HG03175 (cell line): ENCODE data around the gene CMTR1.

ENCODE experiments used
- ATAC-seq: cut with Tn5 transposase; IDR thresholded peaks from one replicate; pipeline ENCODE4 v1.9.1; 2021; ENCODE audit warnings: mild to moderate bottlenecking, moderate library complexity; ENCODE audit not compliant: unreplicated experiment

The CMTR1 gene

DNA sequence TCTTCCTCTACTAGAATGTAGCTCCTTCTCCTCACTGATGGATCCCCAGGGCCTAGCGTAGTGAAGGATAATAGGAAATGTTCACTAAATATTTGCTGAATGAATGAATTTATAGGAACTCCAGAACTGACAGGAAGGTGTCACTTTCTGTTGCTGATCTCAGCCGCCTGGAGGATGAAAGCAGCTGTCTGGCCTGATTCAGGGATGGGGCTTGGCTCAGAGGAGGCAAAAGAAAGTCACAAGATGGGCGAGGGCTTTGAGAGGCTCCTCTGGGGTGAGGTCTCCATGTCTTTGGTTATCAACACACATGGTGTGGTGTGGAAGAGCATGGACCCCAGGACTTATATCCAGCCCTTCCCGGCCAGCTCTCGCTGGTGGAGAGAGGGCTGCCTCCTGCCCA, 78.2 kb downstream of the CMTR1 start:
- no peak for ATAC-seq

DNA sequence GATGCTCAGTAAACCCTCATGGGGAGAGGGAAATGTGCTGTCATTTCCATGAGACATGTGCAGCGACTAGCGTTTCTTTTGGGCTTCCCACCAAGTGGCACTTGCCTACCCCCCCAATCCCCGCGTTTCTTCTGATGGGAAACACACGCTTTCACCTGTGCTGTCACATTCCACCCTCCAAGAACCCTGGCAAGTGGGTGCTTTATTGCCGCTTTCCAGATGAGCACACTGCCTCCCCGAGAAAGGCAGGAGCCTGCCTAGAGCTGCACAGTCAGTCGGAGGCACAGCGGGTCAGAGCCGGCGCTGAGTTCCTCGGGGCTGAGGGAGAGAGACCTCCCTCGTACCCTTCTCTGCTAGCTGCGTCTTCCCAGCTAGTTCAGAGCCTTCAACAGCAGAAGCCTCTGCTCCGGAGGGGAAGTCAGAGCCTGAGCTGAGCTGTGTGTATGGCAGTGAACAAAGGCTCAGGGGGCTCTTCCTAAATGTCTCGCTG, 78.9 kb downstream of the CMTR1 start:
- no peak for ATAC-seq

DNA sequence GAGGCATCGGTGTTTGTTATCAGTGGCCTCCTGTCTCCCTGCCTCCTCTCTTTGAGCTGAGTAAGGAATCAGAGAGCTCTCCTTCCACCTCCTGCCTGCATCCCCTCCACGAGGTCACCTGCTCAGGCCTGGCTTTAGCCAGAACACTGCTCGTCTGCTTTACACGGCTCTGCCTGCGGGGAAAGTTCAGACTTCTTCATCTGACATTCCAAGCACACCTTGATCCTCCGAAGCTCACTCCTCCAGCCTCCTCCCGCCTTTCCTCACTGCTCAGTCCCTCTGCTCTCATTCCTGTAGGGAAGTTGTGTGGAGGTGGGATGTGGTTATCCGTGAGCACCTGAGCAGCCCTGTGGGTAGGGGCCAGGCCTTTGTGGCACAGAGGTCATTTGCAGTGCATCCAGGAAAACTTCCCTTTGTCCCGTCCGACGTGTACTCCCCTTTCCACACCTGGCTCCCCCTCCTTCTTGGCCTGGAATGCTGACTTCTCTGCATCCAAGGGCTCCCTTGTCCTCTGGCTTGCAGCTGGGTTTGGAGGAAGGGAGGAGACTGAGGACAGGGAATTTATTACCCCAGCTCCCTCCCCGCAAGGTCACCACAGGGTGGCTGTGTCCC, 79.5 kb downstream of the CMTR1 start:
- no peak for ATAC-seq

DNA sequence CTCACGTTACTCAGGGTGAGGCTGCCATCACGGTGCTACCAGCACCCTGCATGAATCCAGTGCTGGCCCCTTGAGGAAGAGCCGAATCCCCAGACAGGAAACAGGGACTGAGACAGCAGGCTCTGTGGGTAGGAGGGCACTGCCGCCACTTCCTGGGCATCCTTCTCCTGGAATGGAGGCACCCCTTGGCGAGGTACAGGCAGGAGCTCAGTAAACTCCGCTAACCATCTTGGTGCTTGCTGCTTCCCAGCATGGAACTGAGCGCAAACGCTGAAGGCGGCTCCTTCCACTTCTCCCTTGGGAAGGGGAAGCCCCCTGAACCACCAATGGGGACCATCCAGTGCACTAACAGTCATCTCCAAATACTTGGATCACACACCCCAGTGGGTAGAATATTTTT, 80.1 kb downstream of the CMTR1 start:
- ATAC-seq: no peak

DNA sequence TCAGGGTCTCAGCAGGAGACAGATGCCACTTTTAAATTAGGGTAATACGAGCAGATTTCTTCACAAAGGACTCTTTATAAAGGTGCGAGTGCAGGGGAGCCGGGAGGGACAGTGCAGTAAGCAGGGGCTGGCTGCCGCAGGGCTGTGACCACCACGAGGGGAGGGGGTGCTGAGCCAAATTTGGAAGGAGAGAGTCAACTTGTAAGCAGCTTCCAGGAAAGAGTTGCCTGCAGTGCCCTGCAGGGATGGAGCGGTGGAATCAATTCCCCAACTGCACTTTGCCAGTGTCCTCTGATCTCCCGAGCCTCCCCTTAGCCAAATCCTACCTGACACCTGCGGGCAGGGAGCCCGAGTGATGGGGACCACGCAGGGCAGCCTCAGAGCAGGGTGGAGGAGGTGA, 80.6 kb downstream of the CMTR1 start:
- no peak for ATAC-seq

DNA sequence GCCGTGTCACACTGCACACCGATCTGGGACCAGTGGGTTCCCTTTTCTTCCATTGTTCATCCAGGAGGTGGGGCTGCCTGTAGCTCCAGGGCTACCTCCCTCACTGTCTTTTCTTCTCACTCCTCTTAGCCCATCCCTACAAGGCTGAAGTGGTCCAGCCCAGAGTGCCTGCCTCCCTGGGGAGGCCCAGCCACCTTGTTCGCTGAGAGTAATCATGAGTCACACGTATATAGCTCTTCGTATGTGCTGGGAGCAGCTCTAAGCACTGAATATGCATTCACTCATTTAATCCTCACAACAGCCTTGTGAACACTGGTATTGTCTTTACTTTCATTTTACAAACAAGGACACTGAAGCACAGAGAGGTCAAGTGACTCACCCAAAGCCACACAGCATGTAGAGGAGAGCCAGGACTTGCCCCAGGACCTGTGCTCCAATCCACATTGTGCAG, 81.3 kb downstream of the CMTR1 start:
- no peak for ATAC-seq

DNA sequence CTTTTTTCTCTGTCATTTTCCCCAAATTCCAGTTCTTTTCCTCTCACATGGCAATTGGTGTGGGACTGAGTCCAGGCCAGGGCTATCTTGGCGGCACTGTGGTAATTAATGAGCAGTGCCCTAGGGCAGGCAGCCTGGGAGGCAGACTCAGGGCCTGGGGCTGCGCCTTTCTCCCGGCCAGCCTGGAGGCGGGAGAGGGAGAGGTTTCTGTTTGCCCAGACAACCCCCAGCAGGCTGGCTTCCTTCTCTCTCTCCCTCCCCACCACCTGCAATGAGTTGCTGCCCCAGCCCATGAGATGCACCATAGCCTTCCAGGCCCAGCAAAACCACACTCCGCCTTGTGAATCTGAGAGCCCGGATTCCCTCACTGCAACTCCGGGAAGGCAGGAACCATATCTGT, 81.8 kb downstream of the CMTR1 start:
- ATAC-seq: no peak

DNA sequence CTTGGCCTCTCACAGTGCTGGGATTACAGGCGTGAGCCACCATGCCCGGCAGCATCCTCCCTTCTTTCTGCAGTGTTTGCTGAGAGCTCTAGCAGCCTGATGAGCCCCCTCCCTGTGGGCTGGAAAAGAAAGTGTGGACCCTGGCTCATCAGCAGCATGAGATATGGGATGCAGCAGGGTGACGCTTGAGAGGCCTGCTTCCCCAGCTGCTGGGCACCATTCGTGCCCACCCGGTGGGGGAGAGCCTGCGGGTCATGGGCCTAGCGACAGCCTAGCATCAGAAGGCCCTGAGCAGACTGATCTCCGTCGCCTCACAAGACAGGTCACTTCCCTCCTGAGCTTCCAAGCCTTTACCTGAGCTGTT, 82.7 kb downstream of the CMTR1 start:
- ATAC-seq: no peak

DNA sequence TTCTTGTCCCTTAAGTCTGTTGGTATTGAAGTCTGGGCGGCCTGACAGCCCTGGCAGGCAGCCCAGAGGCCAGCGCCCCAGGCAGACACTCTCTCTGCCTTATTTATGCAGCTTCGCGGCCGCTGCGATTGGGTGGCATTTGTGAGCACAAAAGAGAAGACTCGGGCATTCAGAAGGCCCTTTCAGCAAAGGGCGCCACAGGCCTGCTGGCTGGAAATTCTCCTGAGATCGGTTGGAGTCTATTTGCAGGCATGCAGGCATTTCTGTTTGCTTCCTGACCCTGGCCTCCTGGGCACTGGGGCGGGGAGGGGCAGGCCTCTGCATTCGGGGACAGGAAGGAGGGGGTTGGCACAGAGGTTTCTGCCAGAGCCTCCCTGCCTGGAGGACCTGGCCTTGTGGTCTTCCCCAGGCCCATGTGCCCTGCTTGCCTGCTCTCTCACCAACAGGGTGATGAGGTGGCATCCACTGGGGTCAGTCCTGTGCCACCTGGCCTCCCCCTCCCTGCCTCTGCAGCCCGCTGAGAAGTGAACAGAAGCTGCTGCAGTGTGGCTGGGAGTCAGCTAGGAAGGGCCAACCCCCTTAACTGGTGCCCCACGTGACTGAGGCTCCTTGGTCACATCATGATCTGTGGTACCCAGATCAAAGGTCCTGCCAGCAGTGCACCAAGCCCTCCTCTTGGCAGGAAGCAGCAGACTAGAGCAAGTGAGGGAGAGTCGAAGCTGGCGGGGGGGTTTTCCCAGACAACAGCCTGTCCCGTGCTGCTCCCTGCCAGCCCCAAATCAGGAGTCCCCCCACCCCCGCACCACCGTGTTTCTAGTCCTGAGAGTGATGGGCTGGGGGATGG, 83.3 kb downstream of the CMTR1 start:
- ATAC-seq: peak; percentile 79

DNA sequence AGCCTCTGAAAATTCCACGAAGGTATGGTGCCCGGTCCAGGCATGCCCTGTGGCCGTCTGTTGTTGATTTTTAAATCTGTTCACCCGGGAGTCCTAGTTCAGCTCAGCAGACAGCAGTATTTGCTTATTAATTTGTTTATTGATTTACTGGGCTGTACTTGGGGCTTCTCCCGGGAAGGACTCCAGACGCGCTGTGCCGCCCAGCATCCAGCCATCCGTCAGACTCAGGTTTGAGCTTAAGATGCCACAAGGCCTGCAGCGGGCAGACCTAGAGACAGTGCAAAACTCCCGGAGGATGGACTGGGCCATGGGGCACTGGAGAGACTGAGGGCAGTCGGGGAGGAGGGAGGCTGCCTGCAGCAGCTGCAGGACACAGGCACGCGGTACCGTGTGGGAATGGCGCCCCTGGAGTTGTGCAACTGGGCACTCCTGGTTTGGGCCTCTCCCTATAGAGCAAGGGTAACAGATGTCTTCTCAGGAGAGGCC, 83.9 kb downstream of the CMTR1 start:
- ATAC-seq: no peak

DNA sequence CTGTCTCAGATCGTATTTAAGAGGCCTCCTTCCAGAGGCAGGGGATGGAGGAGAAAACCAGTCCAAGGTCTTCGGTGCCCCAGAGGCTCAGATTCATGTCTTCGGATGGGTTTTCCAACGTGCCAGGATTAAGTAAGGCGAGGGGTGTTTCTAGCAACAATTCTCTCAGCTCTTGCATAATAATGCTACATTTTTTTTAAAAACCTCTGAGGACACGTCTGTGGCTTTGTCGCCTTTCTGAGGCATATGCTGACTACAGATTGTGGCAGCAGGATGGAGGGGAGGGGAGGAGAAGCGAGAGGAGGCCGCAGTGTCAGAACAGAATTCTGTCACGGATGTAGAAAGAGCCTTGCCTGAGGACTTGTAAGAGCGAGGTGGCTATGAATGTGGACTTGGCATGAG, 84.4 kb downstream of the CMTR1 start:
- ATAC-seq: no peak

DNA sequence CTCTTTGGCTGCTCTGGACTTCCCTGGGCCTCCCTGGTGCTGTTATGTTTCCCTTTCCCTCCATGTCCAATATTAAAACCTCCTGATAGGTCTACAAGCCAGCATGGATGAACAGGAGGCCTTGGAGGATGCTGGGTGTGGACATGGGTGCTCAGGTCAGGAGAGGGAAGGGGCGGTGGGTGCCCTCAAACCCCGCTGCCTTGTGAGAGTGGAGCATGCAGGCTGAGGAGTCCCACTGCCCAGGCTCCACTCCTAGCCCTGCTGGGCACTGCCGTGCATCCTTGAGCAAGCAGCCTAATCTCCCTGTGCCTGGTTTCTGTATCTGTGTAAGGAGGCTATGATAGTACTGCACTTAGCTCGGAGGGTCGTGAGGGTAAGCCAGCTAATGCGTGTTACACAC, 85.1 kb downstream of the CMTR1 start:
- no peak for ATAC-seq

DNA sequence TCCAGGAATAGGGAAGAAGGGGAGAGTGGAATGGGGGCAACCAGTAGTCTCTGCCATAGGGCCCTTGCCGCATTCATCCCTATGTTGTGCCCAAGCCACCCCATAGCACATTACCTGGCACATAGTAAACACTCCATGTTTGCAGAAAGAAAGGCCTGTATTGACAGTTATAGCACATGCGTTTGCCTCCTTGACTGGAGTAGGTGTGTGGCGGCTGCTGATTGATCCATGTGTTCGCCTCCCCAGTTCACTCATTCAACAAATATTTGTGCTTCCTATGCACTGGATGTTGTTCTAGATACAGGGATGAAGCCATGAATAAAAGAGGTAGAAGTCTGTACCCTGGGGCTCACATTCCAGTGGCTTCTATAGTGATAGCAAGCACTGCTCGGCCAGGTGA, 86.4 kb downstream of the CMTR1 start:
- ATAC-seq: no peak

DNA sequence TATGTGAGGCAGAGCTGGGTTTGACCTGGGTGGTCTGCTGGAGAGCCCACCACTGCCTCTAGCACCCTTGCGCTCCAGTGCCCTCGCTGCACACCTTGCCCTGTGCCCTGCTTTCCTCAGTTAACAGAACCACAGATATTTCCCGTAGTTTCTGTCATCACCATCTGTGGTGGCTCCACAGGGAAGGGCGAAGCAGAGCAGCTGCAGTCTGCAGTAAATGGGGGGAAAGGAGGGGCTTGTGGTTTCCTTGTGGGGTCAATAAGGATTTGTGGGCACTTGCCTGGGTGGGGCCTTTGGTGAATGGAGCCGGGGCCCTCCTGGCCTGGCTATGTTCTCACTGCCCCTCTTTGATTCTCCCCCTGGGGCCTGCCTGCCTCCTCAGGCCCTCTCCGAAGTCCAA, 87.9 kb downstream of the CMTR1 start:
- ATAC-seq: no peak

DNA sequence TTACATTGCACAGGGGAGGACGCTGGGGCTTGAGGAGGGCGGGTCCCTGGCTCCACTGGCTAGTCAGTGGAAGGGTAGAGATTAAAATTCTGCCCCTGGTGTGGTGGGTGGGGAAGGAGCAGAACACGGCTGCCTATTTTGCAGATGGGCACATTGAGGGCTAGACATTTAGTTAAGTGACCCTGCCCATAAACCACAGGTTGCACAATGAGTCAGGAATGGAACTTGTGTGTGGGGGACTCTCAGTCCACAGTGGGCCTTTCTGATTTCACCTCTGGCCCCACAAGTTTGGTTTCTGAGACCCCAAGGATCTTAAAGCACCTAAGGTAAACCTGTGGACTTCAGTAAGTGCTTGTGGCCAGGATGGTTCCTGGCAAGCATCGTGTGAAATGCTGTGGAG, 88.7 kb downstream of the CMTR1 start:
- no peak for ATAC-seq

DNA sequence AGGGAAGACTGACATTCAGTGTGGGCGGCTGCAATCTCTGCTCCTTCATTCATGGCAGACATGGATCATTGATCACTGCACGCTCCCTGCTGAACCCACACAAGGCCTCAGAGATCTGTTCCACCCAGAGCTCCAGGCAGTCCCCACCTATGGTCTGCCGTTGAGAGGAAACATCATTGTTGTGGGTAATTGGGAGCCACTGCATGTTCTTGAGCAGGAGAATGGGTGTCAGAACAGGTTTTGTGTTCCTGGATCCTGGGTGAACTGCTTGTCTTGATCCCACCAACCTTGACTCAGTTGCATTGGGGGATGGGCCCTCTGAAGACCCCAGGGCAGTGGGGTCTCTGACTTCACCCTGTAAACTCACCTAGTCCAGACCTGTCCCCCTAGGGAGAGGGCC, 89.8 kb downstream of the CMTR1 start:
- ATAC-seq: no peak

DNA sequence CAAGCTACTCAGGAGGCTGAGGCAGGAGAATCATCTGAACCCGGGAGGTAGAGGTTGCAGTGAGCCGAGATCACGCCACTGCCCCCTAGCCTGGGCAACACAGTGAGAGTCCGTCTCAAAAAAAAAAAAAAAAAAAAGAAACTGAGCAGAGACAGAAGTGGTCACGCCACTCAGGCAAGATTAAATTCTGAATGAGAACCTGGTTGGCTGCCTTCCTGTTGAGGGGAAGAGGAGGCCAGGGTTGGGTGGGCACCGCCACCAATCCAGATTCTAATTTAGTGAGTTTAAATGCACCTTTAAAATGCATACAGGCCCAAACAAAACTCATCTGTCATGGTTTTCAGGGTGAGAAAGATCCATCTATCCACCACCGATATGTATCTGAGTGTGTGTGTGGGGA, 90.4 kb downstream of the CMTR1 start:
- no peak for ATAC-seq

DNA sequence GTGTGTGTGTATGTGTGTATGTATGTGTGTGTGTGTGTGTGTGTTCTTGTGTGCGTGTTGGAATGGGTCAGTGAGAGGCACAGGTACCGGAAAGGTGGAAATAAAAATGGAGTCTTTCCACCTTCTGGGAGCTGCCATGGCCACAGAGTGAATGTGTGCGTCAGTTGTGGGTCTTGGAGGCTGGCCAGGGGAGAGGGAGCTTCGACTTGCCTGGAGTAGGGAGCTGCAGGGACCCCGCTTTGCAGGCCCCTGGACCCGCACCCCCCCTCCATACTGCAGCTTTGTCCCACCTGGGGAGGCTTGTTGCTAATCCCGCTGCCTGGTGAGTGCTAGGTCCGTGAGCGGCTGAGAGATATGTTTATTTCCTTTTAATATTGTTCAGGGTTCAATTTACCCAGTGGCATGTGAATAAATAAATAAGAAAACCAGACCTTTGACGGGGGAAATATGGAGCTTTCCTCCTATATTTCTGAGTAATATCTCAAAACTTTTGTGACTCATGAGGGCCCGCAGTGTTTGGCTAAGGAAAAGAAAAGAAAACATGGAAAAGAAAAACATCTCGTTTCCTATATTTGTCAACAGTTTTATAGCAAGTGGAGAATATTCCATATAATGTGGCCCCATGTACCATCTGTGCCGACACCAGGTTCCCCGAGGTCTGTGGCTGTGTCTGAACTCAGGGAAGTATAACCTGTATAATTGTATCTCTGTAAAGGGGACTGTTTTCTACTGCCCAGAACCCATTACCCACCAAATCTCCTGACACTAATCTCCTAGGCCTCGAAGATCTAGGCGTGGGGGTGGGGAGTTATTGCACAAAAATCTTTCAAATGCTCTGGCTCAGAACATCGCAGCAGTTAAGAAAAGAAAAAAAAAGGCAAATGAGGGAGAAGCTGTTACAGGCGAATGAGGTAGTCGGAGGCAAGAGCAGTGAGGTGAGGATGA, 91.3 kb downstream of the CMTR1 start:
- no peak for ATAC-seq

DNA sequence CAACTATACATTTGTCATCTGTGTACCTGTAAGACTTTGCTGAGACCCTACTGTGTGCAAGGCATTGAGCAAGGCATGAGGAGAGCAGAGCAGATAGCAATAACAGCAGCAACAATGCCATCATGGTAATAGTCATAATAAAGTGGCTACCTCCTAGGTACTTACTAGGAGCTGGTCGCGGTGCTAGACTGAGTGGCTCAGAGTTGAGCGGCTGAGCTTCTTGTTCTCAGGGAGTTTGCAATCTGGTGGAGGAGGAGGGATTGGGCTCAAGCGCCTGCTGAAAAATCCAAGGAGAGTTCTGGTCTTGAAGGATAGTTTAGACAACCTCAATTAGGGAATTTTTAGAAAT, 91.9 kb downstream of the CMTR1 start:
- no peak for ATAC-seq

DNA sequence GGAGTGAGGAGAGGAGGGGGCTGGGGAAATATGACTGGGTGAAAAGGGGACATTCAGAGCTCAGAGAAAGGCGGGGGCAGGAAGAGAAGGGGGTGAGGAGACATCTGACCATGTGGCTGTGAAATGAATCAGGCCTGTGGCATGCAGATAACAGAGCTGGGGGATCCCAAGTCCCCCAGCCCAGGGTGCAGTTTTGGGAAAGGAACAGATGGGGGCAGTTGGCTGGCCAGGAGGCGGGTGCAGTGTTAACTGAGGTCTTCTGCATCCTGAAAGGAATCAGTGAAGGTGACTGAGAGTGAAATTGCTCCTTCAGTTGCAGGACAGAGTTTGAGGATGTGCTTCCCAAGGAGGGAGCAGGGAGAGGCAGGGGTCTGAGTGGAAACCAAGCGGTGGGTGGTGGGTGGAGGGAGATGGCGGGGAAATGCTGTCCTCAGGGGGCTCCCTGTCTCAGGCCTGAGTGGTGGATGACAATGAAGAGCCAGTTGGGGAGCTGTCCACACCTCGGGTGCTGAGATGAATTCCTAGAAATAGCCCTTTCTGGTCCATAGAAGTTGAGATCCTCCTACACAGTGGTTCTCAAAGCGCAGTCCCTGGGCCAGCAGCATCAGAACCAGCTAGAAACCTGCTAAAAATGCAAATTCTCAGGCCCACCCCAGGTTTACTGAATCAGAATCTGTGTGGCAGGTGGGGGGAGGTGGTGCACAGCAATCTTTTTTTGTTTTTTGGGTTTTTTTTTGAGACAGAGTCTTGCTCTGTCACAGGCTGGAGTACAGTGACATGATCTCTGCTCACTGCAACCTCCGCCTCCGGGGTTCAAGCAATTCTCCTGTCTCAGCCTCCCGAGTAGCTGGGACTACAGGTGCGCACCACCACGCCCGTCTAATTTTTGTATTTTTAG, 92.7 kb downstream of the CMTR1 start:
- no peak for ATAC-seq
